Measurements from ENCODE around the gene CPE. TPM values are rescaled to one million over a fixed set of nuclear protein-coding genes. Genes with fewer than 3 reads are reported as not detected.

Gene CPE
- polyA plus RNA-seq, 1 of the 3 experiments (the other 2 are of a cell fraction): 18.2 TPM

DNA sequence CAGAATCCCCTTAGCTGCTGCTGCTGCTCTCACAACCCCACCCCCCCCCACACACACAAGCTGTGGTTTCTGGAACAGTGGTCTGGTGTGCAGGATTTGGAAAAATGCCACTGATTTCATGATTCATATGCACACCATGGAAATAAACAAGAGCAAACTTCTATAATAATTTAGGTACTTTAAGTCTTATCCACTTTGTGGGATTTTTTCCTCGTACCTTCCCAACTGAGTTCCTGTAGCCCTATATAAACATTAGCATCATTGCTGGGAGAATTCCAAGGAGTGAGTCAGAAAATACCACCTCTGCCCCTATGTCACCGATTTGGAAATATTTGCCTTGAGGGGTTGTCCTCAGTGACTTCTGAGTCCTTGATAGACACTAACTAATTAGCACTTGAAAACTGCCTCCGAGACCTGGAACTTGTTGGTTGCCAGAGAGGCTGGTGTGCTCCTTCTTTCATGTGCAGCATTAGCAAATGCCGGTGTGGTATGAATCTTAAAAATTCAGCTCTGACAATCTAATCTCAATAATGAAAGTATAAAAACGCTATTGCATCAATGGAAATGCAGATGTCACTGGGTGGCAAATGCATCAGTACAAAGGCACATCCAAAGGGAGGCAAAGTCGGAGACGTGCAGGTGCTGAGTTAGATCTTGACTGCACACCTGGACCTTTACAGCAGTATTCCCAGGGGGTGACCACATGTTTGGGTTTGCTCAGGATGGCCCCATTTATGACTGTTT is 61.8 kb downstream of the CPE start:
- ChIA-PET POLR2A (no interaction called here), CTCF (interaction anchor here (1.0 to 1.5 kb wide), 3 partner anchors 14 to 84 kb away, joined by 3 to 5 read pairs (median 3); partner anchors contain the start of gene CPE)
- H2AFZ ChIP-seq (ENCODE audit: low read depth): no peak overlapping the region
- DNase-seq: peak; percentile 36
- no peaks in the 10 kb centered on the region for H3K36me3 ChIP-seq (replicated peaks in 1 of 2; ENCODE audit: control insufficient read depth in 1 of 2, insufficient read depth in 2 of 2, low read length in 1 of 2)
- H3K9ac ChIP-seq: no peak overlapping the region
- no peaks in the 10 kb centered on the region for H3K79me2 ChIP-seq (ENCODE audit: insufficient read depth)
- peak overlapping the region; percentile 44; the same call in 1 of the 2 replicates for H3K4me2 ChIP-seq
- no peaks in the 10 kb centered on the region for H3K9me2 ChIP-seq
- TF ChIP-seq JUND (IDR thresholded peaks at IDR 0.05) (no peak), EP300 (IDR thresholded peaks at IDR 0.05; ENCODE audit: borderline replicate concordance in 1 of 2, low read depth in 1 of 2, low read length in 1 of 2) (peak in 1 of 2 experiments; percentile 53; a peak in 2 of 4 replicates), TCF12 (IDR thresholded peaks at IDR 0.05) (0 out of 2 replicates have a peak, but pooled peaks have one; percentile 9), GATA2 (CRISPR knock-in tag; IDR thresholded peaks at IDR 0.05) (peak; percentile 33; the same call in 1 of the 2 replicates)
- no peak overlapping the region; a peak in 1 of 4 replicates for H3K4me3 ChIP-seq (ENCODE audit: low read depth in 2 of 2, low read length in 1 of 2)
- H3K4me1 ChIP-seq (ENCODE audit: control insufficient read depth in 1 of 2, insufficient read depth in 2 of 2, low read depth in 1 of 2, low read length in 1 of 2): peaks cover 4 to 23% of the 10 kb centered on the region in 2 experiments; a peak in 3 of 4 replicates
- no peaks in the 10 kb centered on the region for H3K27me3 ChIP-seq (ENCODE audit: insufficient read depth)
- H3K9me3 ChIP-seq: 0 out of 2 replicates have a peak, but pooled peaks cover 3% of the 10 kb centered on the region
- WGBS (ENCODE audit: low lambda C conversion rate): 49% methylated on average over 7 of the region's 7 CpGs
- H3F3A ChIP-seq (replicated peaks; ENCODE audit: insufficient read depth): no peaks in the 10 kb centered on the region
- H4K20me1 ChIP-seq (ENCODE audit: insufficient read depth): no peaks in the 10 kb centered on the region
- peak overlapping the region in 1 of 2 experiments; percentile 77; a peak in 2 of 4 replicates for H3K27ac ChIP-seq (ENCODE audit: low read depth in 2 of 2, low read length in 1 of 2)

GRCh38 chr4:165443276-165443675 is 64.5 kb downstream of the CPE start:
- H2AFZ ChIP-seq (ENCODE audit: low read depth): no peak overlapping the region
- no peaks in the 10 kb centered on the region for H4K20me1 ChIP-seq (ENCODE audit: insufficient read depth)
- H3K9me3 ChIP-seq: 0 out of 2 replicates have a peak, but pooled peaks cover 3% of the 10 kb centered on the region
- no peak overlapping the region for H3K4me3 ChIP-seq (ENCODE audit: low read depth in 2 of 2, low read length in 1 of 2)
- peaks cover 4 to 18% of the 10 kb centered on the region in 2 experiments; a peak in 3 of 4 replicates for H3K4me1 ChIP-seq (ENCODE audit: control insufficient read depth in 1 of 2, insufficient read depth in 2 of 2, low read depth in 1 of 2, low read length in 1 of 2)
- DNase-seq: no peak
- H3F3A ChIP-seq (replicated peaks; ENCODE audit: insufficient read depth): no peaks in the 10 kb centered on the region
- no peak overlapping the region for H3K4me2 ChIP-seq
- TF ChIP-seq MAX (IDR thresholded peaks at IDR 0.05; ENCODE audit: low read depth) (no peak), ZBTB33 (IDR thresholded peaks at IDR 0.05; ENCODE audit: borderline replicate concordance, low read depth) (no peak), RXRA (IDR thresholded peaks at IDR 0.05; ENCODE audit: borderline replicate concordance, low read depth) (no peak), MEF2A (IDR thresholded peaks at IDR 0.05; ENCODE audit: borderline replicate concordance, low read depth) (no peak), RAD21 (IDR thresholded peaks at IDR 0.05; ENCODE audit: low read length) (no peak), USF1 (IDR thresholded peaks at IDR 0.05; ENCODE audit: borderline replicate concordance, low read depth) (no peak), SMC3 (IDR thresholded peaks at IDR 0.05; ENCODE audit: low read depth, low read length) (no peak), NFIC (IDR thresholded peaks at IDR 0.05; ENCODE audit: borderline replicate concordance) (no peak), EP300 (IDR thresholded peaks at IDR 0.05; ENCODE audit: borderline replicate concordance in 1 of 2, low read depth in 1 of 2, low read length in 1 of 2) (no peak)
- TF ChIP-seq, protein P1, sequence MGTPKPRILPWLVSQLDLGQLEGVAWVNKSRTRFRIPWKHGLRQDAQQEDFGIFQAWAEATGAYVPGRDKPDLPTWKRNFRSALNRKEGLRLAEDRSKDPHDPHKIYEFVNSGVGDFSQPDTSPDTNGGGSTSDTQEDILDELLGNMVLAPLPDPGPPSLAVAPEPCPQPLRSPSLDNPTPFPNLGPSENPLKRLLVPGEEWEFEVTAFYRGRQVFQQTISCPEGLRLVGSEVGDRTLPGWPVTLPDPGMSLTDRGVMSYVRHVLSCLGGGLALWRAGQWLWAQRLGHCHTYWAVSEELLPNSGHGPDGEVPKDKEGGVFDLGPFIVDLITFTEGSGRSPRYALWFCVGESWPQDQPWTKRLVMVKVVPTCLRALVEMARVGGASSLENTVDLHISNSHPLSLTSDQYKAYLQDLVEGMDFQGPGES (IDR thresholded peaks at IDR 0.05; ENCODE audit: low read depth, low read length): no peak
- ChIA-PET CTCF (no interaction called here), POLR2A (no interaction called here)
- H3K27ac ChIP-seq (ENCODE audit: low read depth in 2 of 2, low read length in 1 of 2): no peak overlapping the region
- no peaks in the 10 kb centered on the region for H3K79me2 ChIP-seq (ENCODE audit: insufficient read depth)
- 85% methylated on average over 1 of the region's 1 CpG for WGBS (ENCODE audit: low lambda C conversion rate)
- no peak overlapping the region for H3K9ac ChIP-seq
- no peaks in the 10 kb centered on the region for H3K27me3 ChIP-seq (ENCODE audit: insufficient read depth)
- no peaks in the 10 kb centered on the region for H3K9me2 ChIP-seq
- H3K36me3 ChIP-seq (replicated peaks in 1 of 2; ENCODE audit: control insufficient read depth in 1 of 2, insufficient read depth in 2 of 2, low read length in 1 of 2): no peaks in the 10 kb centered on the region
